GM23338 (cell line): Measurements from ENCODE around the gene MRPS6. TPM values are rescaled to one million over a fixed set of nuclear protein-coding genes. Genes with fewer than 3 reads are reported as not detected.
A peak's percentile ranks its signal among the peaks of the same experiment; 100 is the strongest.

Experiments used
- ATAC-seq: fragments of 200-7000 bp; cut with Tn5 transposase; 3 replicates; pipeline ENCODE4 v1.9.1; 2020
- DNase-seq: peaks from one replicate; pipeline ENCODE4 v3.0.0-alpha.2; 2015; ENCODE audit warnings: low spot score
- H2AFZ ChIP-seq: fragments of 200-600 bp; sonication (generic); 2 replicates; pipeline ENCODE4 v1.8.0; 2016; ENCODE audit warnings: antibody characterized with exemption, mild to moderate bottlenecking, moderate library complexity
- H3F3A ChIP-seq: fragments of 200-600 bp; sonication (generic); replicated peaks from 2 replicates; pipeline ENCODE4 v1.8.0; 2017; ENCODE audit warnings: antibody characterized with exemption, mixed run types, low read depth
- H3K27ac ChIP-seq: fragments of 200-600 bp; sonication (generic); 2 replicates; pipeline ENCODE4 v1.6.1; 2016; ENCODE audit warnings: low read depth
- H3K27me3 ChIP-seq: fragments of 200-600 bp; sonication (generic); 2 replicates; pipeline ENCODE4 v1.8.0; 2016; ENCODE audit warnings: mild to moderate bottlenecking, mixed run types, moderate library complexity; ENCODE audit not compliant: insufficient read depth
- H3K36me3 ChIP-seq: fragments of 200-600 bp; sonication (generic); 2 replicates; pipeline ENCODE4 v1.8.0; 2016; ENCODE audit warnings: mild to moderate bottlenecking; ENCODE audit not compliant: insufficient read depth
- H3K4me1 ChIP-seq: fragments of 200-600 bp; sonication (generic); 2 replicates; pipeline ENCODE4 v1.8.0; 2016; ENCODE audit warnings: mild to moderate bottlenecking, moderate library complexity; ENCODE audit not compliant: insufficient read depth
- H3K4me2 ChIP-seq: fragments of 200-600 bp; sonication (generic); 2 replicates; pipeline ENCODE4 v1.7.1; 2017; ENCODE audit warnings: mixed run types
- H3K4me3 ChIP-seq: fragments of 200-600 bp; sonication (generic); 2 replicates; pipeline ENCODE4 v1.6.1; 2016; ENCODE audit warnings: mixed run types
- H3K79me2 ChIP-seq: fragments of 200-600 bp; sonication (generic); replicated peaks from 2 replicates; pipeline ENCODE4 v1.8.0; 2017; ENCODE audit warnings: mild to moderate bottlenecking; ENCODE audit not compliant: insufficient read depth
- H3K9me2 ChIP-seq: fragments of 200-600 bp; sonication (generic); 2 replicates; pipeline ENCODE4 v1.8.0; 2017; ENCODE audit not compliant: insufficient read depth
- H4K20me1 ChIP-seq: fragments of 200-600 bp; sonication (generic); replicated peaks from 2 replicates; pipeline ENCODE4 v1.8.0; 2017; ENCODE audit warnings: mild to moderate bottlenecking; ENCODE audit not compliant: insufficient read depth
- H3K27ac Mint-ChIP-seq: 2 replicates; pipeline ENCODE4 v1.8.0; 2020; ENCODE audit warnings: inconsistent platforms, mild to moderate bottlenecking, moderate library complexity, mixed read lengths
- H3K27me3 Mint-ChIP-seq: 3 replicates; pipeline ENCODE4 v1.8.0; 2022; ENCODE audit warnings: low read depth, mild to moderate bottlenecking, moderate library complexity, mixed read lengths, inconsistent platforms; ENCODE audit not compliant: insufficient read depth, poor library complexity
- H3K36me3 Mint-ChIP-seq: 3 replicates; pipeline ENCODE4 v1.8.0; 2021; ENCODE audit warnings: low read depth, mild to moderate bottlenecking, inconsistent platforms, moderate library complexity, mixed read lengths
- H3K4me1 Mint-ChIP-seq: 3 replicates; pipeline ENCODE4 v1.8.0; 2020; ENCODE audit warnings: mild to moderate bottlenecking, inconsistent platforms, mixed read lengths
- H3K4me3 Mint-ChIP-seq: 3 replicates; pipeline ENCODE4 v1.8.0; 2021; ENCODE audit warnings: moderate library complexity, mild to moderate bottlenecking, inconsistent platforms, mixed read lengths
- H3K9me3 Mint-ChIP-seq: 3 replicates; pipeline ENCODE4 v1.8.0; 2020; ENCODE audit warnings: moderate library complexity, mild to moderate bottlenecking, inconsistent platforms, mixed read lengths
- CREB1 ChIP-seq: fragments of 250-450 bp; sonication (Bioruptor Pico); IDR thresholded peaks from 2 replicates; pipeline ENCODE4 v1.5.0; 2020; ENCODE audit warnings: low read depth, mild to moderate bottlenecking, moderate library complexity
- ETS1 ChIP-seq: IDR thresholded peaks from 2 replicates; pipeline ENCODE4 v1.6.1; 2016; ENCODE audit warnings: antibody characterized with exemption
- EZH2 ChIP-seq: fragments of 200-600 bp; sonication (generic); IDR thresholded peaks from one replicate; pipeline ENCODE4 v1.8.0; 2017; ENCODE audit warnings: antibody characterized with exemption, mild to moderate bottlenecking, low read depth; ENCODE audit not compliant: unreplicated experiment
- EZH2phosphoT487 ChIP-seq: fragments of 200-600 bp; sonication (generic); IDR thresholded peaks from one replicate; pipeline ENCODE4 v1.8.1; 2018; ENCODE audit warnings: antibody characterized with exemption; ENCODE audit not compliant: unreplicated experiment
- NANOG ChIP-seq: IDR thresholded peaks from 2 replicates; pipeline ENCODE4 v1.6.1; 2016; ENCODE audit warnings: antibody characterized with exemption, borderline replicate concordance
- POLR2AphosphoS5 ChIP-seq: IDR thresholded peaks from 2 replicates; pipeline ENCODE4 v1.6.1; 2016; ENCODE audit warnings: antibody characterized with exemption, low read depth
- REST ChIP-seq: IDR thresholded peaks from one replicate; pipeline ENCODE4 v1.6.1; 2018; ENCODE audit warnings: antibody characterized with exemption; ENCODE audit not compliant: unreplicated experiment
- ZNF114 ChIP-seq: fragments of 250-450 bp; sonication (Bioruptor Pico); IDR thresholded peaks from 2 replicates; pipeline ENCODE4 v1.5.0; 2020; ENCODE audit warnings: mild to moderate bottlenecking, moderate library complexity
- ZNF331 ChIP-seq: fragments of 250-450 bp; sonication (Bioruptor Pico); IDR thresholded peaks from 2 replicates; pipeline ENCODE4 v1.5.0; 2020; ENCODE audit warnings: low read depth, mild to moderate bottlenecking, moderate library complexity
- ZNF462 ChIP-seq: fragments of 250-450 bp; sonication (Bioruptor Pico); IDR thresholded peaks from 2 replicates; pipeline ENCODE4 v1.5.0; 2020; ENCODE audit warnings: mild to moderate bottlenecking, moderate library complexity
- polyA plus RNA-seq: library from polyadenylated mRNA; unstranded; fragments of >200 nt; fragmentation: Nextera tagmentation; extraction: Ambion mirVana; gene quantifications from 2 replicates; pipeline ENCODE4 v1.2.1, GENCODE V29; 2016
- total RNA-seq: library from RNA; depleted of rRNA; stranded (reverse); fragments of >200 nt; shearing (Covaris generic); gene quantifications from 2 replicates; pipeline ENCODE4 v1.2.3, GENCODE V29; 2014
- TF ChIP-seq, protein P1 (sequence below), 2 experiments: fragments of 200-600 bp in 1 of 2; sonication (generic) in 1 of 2; conservative IDR thresholded peaks; 2 replicates each; pipeline versions ENCODE4 v1.5.1 to v1.6.1; 2016 to 2017; ENCODE audit warnings: antibody characterized with exemption in 2 of 2, low read depth in 2 of 2, mild to moderate bottlenecking in 2 of 2, moderate library complexity in 1 of 2

MRPS6 gene
- total and polyA plus RNA-seq, 2 experiments from 2014 or later = 80.5 to 242 TPM

DNA sequence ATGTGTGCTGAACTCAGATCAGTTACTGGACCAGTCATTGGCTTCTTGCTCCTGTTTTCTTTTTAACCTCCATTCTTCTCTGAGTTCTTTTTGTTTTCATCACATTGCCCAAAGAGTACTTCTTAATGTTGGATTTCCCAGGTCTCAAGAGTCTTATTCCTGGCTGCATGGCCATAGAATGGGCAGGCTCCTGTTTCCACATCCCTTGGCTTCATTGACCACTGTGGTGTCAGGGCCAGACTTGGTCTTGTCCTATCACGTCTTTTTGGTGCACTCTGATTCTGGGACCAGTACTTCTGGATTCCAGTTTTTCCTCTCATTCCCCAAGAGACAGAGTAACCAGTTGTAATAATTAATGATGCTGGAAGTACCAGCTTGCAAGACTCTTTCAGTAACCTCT is 41.8 kb downstream of the MRPS6 start:
- ATAC-seq = no peak
- peaks cover 92% of the 10 kb centered on the region for H3K79me2 ChIP-seq
- no peaks in the 10 kb centered on the region for H3K36me3 ChIP-seq

More for the DNA sequence above, 41.8 kb downstream of the MRPS6 start:
- Histone ChIP-seq H3K9me2 (no peaks in the 10 kb centered on the region; the same call in 1 of the 2 replicates), H3K4me1 (peaks cover 31% of the 10 kb centered on the region), H3K27me3 (no peaks in the 10 kb centered on the region), H3K4me3 (no peak overlapping the region), H3K27ac (no peak overlapping the region), H3K4me2 (no peak overlapping the region), H4K20me1 (peaks cover 26% of the 10 kb centered on the region; the same call in 1 of the 2 replicates), H2AFZ (no peak overlapping the region), H3F3A (no peaks in the 10 kb centered on the region)
- Mint-ChIP-seq H3K36me3 (peaks cover 21% of the 10 kb centered on the region), H3K9me3 (peaks cover 3% of the 10 kb centered on the region; the same call in 1 of the 3 replicates), H3K27ac (peak overlapping the region; percentile 0; the same call in 1 of the 2 replicates), H3K27me3 (no peaks in the 10 kb centered on the region), H3K4me3 (no peak overlapping the region), H3K4me1 (peaks cover 41% of the 10 kb centered on the region)
- TF ChIP-seq REST (no peak), CREB1 (no peak), ZNF331 (CRISPR knock-in tag) (no peak), EZH2phosphoT487 (no peak), NANOG (no peak), EZH2 (no peak), ETS1 (no peak), ZNF114 (CRISPR knock-in tag) (no peak), POLR2AphosphoS5 (no peak), ZNF462 (CRISPR knock-in tag) (no peak)
- TF ChIP-seq, protein P1, sequence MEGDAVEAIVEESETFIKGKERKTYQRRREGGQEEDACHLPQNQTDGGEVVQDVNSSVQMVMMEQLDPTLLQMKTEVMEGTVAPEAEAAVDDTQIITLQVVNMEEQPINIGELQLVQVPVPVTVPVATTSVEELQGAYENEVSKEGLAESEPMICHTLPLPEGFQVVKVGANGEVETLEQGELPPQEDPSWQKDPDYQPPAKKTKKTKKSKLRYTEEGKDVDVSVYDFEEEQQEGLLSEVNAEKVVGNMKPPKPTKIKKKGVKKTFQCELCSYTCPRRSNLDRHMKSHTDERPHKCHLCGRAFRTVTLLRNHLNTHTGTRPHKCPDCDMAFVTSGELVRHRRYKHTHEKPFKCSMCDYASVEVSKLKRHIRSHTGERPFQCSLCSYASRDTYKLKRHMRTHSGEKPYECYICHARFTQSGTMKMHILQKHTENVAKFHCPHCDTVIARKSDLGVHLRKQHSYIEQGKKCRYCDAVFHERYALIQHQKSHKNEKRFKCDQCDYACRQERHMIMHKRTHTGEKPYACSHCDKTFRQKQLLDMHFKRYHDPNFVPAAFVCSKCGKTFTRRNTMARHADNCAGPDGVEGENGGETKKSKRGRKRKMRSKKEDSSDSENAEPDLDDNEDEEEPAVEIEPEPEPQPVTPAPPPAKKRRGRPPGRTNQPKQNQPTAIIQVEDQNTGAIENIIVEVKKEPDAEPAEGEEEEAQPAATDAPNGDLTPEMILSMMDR (conservative IDR thresholded peaks at IDR 0.05; ENCODE audit: low read depth in 2 of 2) = no peak
- no peak for DNase-seq
